ENCODE measurements around the gene STK32C. TPM values are rescaled to one million over a fixed set of nuclear protein-coding genes. Genes with fewer than 3 reads are reported as not detected.

STK32C gene
- total RNA-seq, 4 donors from 2014 or later = 1.3 to 5.6 (median 4.7) TPM

- no peaks in the 10 kb centered on the region for H3K9me3 ChIP-seq
- H3K4me1 ChIP-seq = peaks cover 7% of the 10 kb centered on the region
- no peak overlapping the region for H3K27ac ChIP-seq
- no peak for DNase-seq (ENCODE audit: low spot score in 2 of 2)
- no peaks in the 10 kb centered on the region for H3K36me3 ChIP-seq
- TF ChIP-seq EP300 (IDR thresholded peaks at IDR 0.05) = no peak
- no peak for TF ChIP-seq CTCF (IDR thresholded peaks at IDR 0.05)
- TF ChIP-seq POLR2AphosphoS5 (IDR thresholded peaks at IDR 0.05) = no peak
- no peak for TF ChIP-seq POLR2A (IDR thresholded peaks at IDR 0.05)
- H3K4me3 ChIP-seq = no peak overlapping the region
- 81% methylated on average over 8 of the region's 8 CpGs for WGBS
- H3K27me3 ChIP-seq = no peaks in the 10 kb centered on the region
Measured at GRCh38 chr10:132225849-132226205, 81.9 kb downstream of the STK32C start.

- 91% methylated on average over 11 of the region's 25 CpGs for WGBS
- Histone ChIP-seq H3K36me3 (no peaks in the 10 kb centered on the region), H3K27ac (no peak overlapping the region), H3K27me3 (no peaks in the 10 kb centered on the region), H3K4me3 (no peak overlapping the region), H3K9me3 (no peaks in the 10 kb centered on the region), H3K4me1 (peaks cover 7% of the 10 kb centered on the region)
- DNase-seq (ENCODE audit: low spot score in 2 of 2) = no peak
- TF ChIP-seq POLR2A (IDR thresholded peaks at IDR 0.05) (no peak), POLR2AphosphoS5 (IDR thresholded peaks at IDR 0.05) (no peak), EP300 (IDR thresholded peaks at IDR 0.05) (no peak), CTCF (IDR thresholded peaks at IDR 0.05) (no peak)
Measured at GRCh38 chr10:132225073-132225848, 82.5 kb downstream of the STK32C start.

- TF ChIP-seq CTCF (IDR thresholded peaks at IDR 0.05) (no peak), POLR2A (IDR thresholded peaks at IDR 0.05) (no peak), EP300 (IDR thresholded peaks at IDR 0.05) (no peak), POLR2AphosphoS5 (IDR thresholded peaks at IDR 0.05) (no peak)
- Histone ChIP-seq H3K27ac (no peak overlapping the region), H3K9me3 (no peaks in the 10 kb centered on the region), H3K4me3 (no peak overlapping the region), H3K4me1 (peaks cover 7% of the 10 kb centered on the region), H3K36me3 (no peaks in the 10 kb centered on the region), H3K27me3 (no peaks in the 10 kb centered on the region)
- DNase-seq (ENCODE audit: low spot score in 2 of 2) = no peak
- 93% methylated on average over 7 of the region's 20 CpGs for WGBS
Measured at GRCh38 chr10:132224343-132225072, 83.2 kb downstream of the STK32C start.

- DNase-seq (ENCODE audit: low spot score in 2 of 2) = no peak
- no peaks in the 10 kb centered on the region for H3K27me3 ChIP-seq
- peaks cover 7% of the 10 kb centered on the region for H3K4me1 ChIP-seq
- 53% methylated on average over 11 of the region's 23 CpGs for WGBS
- no peak overlapping the region for H3K4me3 ChIP-seq
- TF ChIP-seq POLR2A (IDR thresholded peaks at IDR 0.05) (no peak), POLR2AphosphoS5 (IDR thresholded peaks at IDR 0.05) (no peak), CTCF (IDR thresholded peaks at IDR 0.05) (no peak)
- H3K9me3 ChIP-seq = no peaks in the 10 kb centered on the region
- H3K27ac ChIP-seq = no peak overlapping the region
- no peaks in the 10 kb centered on the region for H3K36me3 ChIP-seq
Measured at GRCh38 chr10:132223611-132224342, 84.0 kb downstream of the STK32C start.

GRCh38 chr10:132223156-132223590, 84.6 kb downstream of the STK32C start:
- TF ChIP-seq EP300 (IDR thresholded peaks at IDR 0.05) = no peak
- peak; percentile 83 to 84 for TF ChIP-seq CTCF (IDR thresholded peaks at IDR 0.05)
- WGBS = 58% methylated on average over 9 of the region's 16 CpGs
- Histone ChIP-seq H3K36me3 (no peaks in the 10 kb centered on the region), H3K4me3 (no peak overlapping the region), H3K4me1 (peaks cover 7% of the 10 kb centered on the region), H3K9me3 (no peaks in the 10 kb centered on the region), H3K27ac (no peak overlapping the region), H3K27me3 (no peaks in the 10 kb centered on the region)
- DNase-seq (ENCODE audit: low spot score in 2 of 2) = peak in 1 of 2 donors; percentile 78

Measured in suprapubic skin (tissue), 4 donors.